PFSK-1 (cell line): ENCODE data around the gene ST7.

ENCODE experiments used
- FOXP2 ChIP-seq: optimal IDR thresholded peaks from 2 replicates; pipeline ENCODE3; 2011; ENCODE audit warnings: borderline replicate concordance, control low read depth, inconsistent platforms; ENCODE audit not compliant: insufficient read depth; ENCODE audit errors: extremely low read length, extremely low read depth
- POLR2AphosphoS5 ChIP-seq: IDR thresholded peaks from 2 replicates; pipeline ENCODE4 v1.6.1; 2012; ENCODE audit warnings: low read depth, mild to moderate bottlenecking, control low read depth, low read length, moderate library complexity
- REST ChIP-seq, 2 experiments: IDR thresholded peaks; 2 replicates each; pipeline versions ENCODE4 v1.6.1 to v1.8.0; 2011 to 2012; ENCODE audit warnings: low read depth in 2 of 2, low read length in 2 of 2, control low read depth in 1 of 2, inconsistent platforms in 1 of 2, mild to moderate bottlenecking in 1 of 2, moderate library complexity in 1 of 2; ENCODE audit not compliant: insufficient read depth in 1 of 2
- SIN3A ChIP-seq: IDR thresholded peaks from 2 replicates; pipeline ENCODE4 v1.6.1; 2012; ENCODE audit warnings: mild to moderate bottlenecking, low read length, moderate library complexity, borderline replicate concordance; ENCODE audit not compliant: insufficient read depth
- TAF1 ChIP-seq: IDR thresholded peaks from 2 replicates; pipeline ENCODE4 v1.6.1; 2012; ENCODE audit warnings: low read length, control low read depth, borderline replicate concordance; ENCODE audit not compliant: insufficient read depth

Gene ST7

DNA sequence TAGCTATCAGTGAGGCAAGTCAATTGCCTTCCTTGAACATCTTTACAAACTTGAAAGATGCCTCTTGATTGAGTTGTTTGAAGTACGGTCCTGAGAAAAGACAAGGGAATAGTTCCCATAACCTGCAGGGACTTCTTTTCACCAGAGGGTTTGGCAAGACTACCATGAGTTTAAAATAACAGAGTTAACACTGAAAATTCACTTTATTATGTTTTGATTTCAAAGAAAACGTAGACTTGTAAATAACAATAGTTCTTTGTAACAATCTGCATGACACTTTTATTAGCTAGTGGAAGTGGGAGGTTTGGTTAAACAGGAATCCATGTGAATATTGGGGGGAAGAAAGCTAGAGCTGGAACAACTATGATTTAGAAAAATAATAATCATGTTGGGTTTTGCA, 320.0 kb downstream of the ST7 start:
- no peak for TF ChIP-seq SIN3A
- TF ChIP-seq POLR2AphosphoS5, result no peak
- TF ChIP-seq TAF1, result no peak
- no peak for TF ChIP-seq REST (IDR thresholded peaks at IDR 0.05; ENCODE audit: insufficient read depth in 1 of 2, low read depth in 2 of 2, low read length in 2 of 2)
- no peak for TF ChIP-seq FOXP2

DNA sequence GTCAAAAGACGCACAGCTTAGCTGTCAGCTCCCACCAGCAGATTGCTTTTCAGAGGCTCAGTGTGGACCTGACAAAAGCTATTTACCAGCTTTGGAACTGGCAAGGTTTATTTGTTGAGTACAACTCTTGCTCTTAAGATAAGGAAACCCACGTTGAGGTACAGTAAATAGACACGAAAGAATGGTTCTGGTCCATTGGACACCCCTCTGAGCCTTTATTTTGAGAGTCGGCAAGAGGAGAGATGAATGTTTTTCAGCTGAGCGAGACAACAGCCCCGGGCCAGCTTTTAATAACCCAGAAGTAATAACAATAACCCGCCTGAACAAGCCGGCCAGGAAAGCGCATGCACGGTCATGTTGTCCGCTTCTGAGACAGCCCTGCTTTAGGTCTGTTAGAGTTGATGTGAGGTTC, 320.5 kb downstream of the ST7 start:
- TF ChIP-seq REST (IDR thresholded peaks at IDR 0.05; ENCODE audit: insufficient read depth in 1 of 2, low read depth in 2 of 2, low read length in 2 of 2) (no peak), FOXP2 (no peak), TAF1 (no peak), POLR2AphosphoS5 (no peak), SIN3A (no peak)

DNA sequence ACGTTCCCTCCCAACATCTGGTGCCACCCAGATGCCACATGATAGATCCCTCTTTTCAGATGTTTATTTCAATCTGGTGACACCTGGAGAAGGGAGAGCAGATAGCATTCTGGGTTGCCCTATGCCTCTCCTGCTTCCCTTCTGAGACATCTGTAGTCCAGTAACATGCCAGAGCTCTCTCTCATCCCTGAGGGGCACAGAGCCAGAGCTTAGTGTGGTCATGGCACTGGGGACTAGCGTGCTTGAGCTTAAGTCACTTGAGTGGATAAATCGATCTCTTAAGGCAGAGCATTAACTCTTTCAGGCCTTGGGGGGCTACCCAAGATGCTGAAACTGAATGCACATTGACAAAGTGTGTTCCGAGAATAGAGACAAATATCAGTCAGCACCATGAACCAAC, 321.6 kb downstream of the ST7 start:
- TF ChIP-seq REST (IDR thresholded peaks at IDR 0.05; ENCODE audit: insufficient read depth in 1 of 2, low read depth in 2 of 2, low read length in 2 of 2), result no peak
- no peak for TF ChIP-seq POLR2AphosphoS5
- no peak for TF ChIP-seq FOXP2
- TF ChIP-seq TAF1, result no peak
- TF ChIP-seq SIN3A, result no peak

GRCh38 chr7:117277576-117277975, 324.3 kb downstream of the ST7 start:
- no peak for TF ChIP-seq SIN3A
- TF ChIP-seq REST (IDR thresholded peaks at IDR 0.05; ENCODE audit: insufficient read depth in 1 of 2, low read depth in 2 of 2, low read length in 2 of 2), result no peak
- TF ChIP-seq FOXP2, result no peak
- no peak for TF ChIP-seq POLR2AphosphoS5
- no peak for TF ChIP-seq TAF1

GRCh38 chr7:117278040-117278439, 324.7 kb downstream of the ST7 start:
- TF ChIP-seq FOXP2, result no peak
- TF ChIP-seq SIN3A, result no peak
- TF ChIP-seq TAF1, result no peak
- TF ChIP-seq POLR2AphosphoS5, result no peak
- no peak for TF ChIP-seq REST (IDR thresholded peaks at IDR 0.05; ENCODE audit: insufficient read depth in 1 of 2, low read depth in 2 of 2, low read length in 2 of 2)
